CD4-positive, alpha-beta T cell treated with Interferon alpha-2 for 1 hour (primary cell): ENCODE results near the gene CCDC85C.

Experiments used
- DNase-seq, 2 donors: peaks; one replicate each; pipeline ENCODE4 v3.0.0-alpha.2; 2020 to 2022

CCDC85C gene

GRCh38 chr14:99587460-99588278, 16.3 kb downstream of the CCDC85C start:
- no peak for DNase-seq

- DNase-seq, result no peak
These were observed 17.1 kb downstream of the CCDC85C start for GRCh38 chr14:99586761-99587459.

- no peak for DNase-seq
These were observed 17.8 kb downstream of the CCDC85C start for GRCh38 chr14:99586054-99586760.

- DNase-seq, result no peak
These were observed 19.2 kb downstream of the CCDC85C start for GRCh38 chr14:99584823-99585222.

GRCh38 chr14:99581938-99582337, 22.1 kb downstream of the CCDC85C start:
- no peak for DNase-seq

- DNase-seq, result no peak
These were observed 22.6 kb downstream of the CCDC85C start for GRCh38 chr14:99581374-99581773.

GRCh38 chr14:99579903-99580571, 24.0 kb downstream of the CCDC85C start:
- no peak for DNase-seq

- DNase-seq, result no peak
These were observed 24.7 kb downstream of the CCDC85C start for GRCh38 chr14:99579120-99579836.

GRCh38 chr14:99578541-99579101, 25.4 kb downstream of the CCDC85C start:
- no peak for DNase-seq

GRCh38 chr14:99576761-99577705, 27.0 kb downstream of the CCDC85C start:
- no peak for DNase-seq

- DNase-seq, result no peak
These were observed 27.7 kb downstream of the CCDC85C start for GRCh38 chr14:99576304-99576703.

GRCh38 chr14:99575043-99576023, 28.7 kb downstream of the CCDC85C start:
- DNase-seq, result no peak

GRCh38 chr14:99574099-99574880, 29.7 kb downstream of the CCDC85C start:
- DNase-seq, result no peak

GRCh38 chr14:99573436-99574098, 30.4 kb downstream of the CCDC85C start:
- no peak for DNase-seq

- no peak for DNase-seq
These were observed 31.0 kb downstream of the CCDC85C start for GRCh38 chr14:99573000-99573330.

GRCh38 chr14:99572173-99572999, 31.6 kb downstream of the CCDC85C start:
- DNase-seq, result no peak

- DNase-seq, result no peak
These were observed 32.6 kb downstream of the CCDC85C start for GRCh38 chr14:99571303-99571986.
